ENCODE data around the gene ABCC2.
"Not testable (repeated sequence)": the region's sequence is repeated elsewhere in the genome, so short reads cannot be mapped to it uniquely, and the experiment has no call there.

ABCC2 gene

DNA sequence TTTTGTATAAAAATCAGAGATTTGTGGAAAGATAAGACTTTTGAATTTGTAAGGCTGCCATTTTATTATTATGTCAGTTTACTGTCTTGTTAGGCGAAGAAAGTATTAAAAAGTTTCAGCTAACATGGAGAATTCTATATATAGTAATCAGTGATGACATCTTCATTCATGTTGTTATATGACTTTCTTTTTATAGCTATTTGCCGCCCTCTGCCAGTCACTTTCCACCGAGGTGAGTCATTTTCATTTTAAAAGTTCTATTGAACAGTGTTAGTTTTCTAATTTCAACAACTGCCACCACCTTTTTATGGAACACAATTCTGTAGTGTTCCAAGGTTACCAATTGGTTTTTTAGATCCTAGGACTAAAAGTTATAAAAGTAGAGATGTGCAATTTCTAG, 38.6 kb upstream of the ABCC2 start:
- no peak overlapping the region for H3K4me3 ChIP-seq (ENCODE audit: low read length)
- no peak for DNase-seq (ENCODE audit: low read depth)
- TF ChIP-seq, protein P1, sequence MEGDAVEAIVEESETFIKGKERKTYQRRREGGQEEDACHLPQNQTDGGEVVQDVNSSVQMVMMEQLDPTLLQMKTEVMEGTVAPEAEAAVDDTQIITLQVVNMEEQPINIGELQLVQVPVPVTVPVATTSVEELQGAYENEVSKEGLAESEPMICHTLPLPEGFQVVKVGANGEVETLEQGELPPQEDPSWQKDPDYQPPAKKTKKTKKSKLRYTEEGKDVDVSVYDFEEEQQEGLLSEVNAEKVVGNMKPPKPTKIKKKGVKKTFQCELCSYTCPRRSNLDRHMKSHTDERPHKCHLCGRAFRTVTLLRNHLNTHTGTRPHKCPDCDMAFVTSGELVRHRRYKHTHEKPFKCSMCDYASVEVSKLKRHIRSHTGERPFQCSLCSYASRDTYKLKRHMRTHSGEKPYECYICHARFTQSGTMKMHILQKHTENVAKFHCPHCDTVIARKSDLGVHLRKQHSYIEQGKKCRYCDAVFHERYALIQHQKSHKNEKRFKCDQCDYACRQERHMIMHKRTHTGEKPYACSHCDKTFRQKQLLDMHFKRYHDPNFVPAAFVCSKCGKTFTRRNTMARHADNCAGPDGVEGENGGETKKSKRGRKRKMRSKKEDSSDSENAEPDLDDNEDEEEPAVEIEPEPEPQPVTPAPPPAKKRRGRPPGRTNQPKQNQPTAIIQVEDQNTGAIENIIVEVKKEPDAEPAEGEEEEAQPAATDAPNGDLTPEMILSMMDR (conservative IDR thresholded peaks at IDR 0.05; ENCODE audit: low read length): no peak

DNA sequence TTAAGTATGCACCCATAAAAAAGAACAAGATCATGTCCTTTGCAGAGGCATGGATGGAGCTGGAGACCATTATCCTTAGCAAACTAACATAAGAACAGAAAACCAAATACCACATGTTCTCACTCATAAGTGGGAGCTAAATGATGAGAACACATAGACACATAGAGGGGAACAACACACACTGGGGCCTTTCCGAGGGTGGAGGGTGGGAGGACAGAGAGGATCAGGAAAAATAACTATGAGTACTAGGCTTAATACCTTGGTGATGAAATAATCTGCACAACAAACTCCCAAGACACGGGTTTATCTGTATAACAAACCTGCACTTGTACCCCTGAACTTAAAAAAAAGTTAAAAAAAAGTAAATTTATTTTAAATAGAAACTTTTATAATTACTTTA, 36.3 kb upstream of the ABCC2 start:
- not testable (repeated sequence) for H3K4me3 ChIP-seq (ENCODE audit: low read length); DNase-seq (ENCODE audit: low read depth)

DNA sequence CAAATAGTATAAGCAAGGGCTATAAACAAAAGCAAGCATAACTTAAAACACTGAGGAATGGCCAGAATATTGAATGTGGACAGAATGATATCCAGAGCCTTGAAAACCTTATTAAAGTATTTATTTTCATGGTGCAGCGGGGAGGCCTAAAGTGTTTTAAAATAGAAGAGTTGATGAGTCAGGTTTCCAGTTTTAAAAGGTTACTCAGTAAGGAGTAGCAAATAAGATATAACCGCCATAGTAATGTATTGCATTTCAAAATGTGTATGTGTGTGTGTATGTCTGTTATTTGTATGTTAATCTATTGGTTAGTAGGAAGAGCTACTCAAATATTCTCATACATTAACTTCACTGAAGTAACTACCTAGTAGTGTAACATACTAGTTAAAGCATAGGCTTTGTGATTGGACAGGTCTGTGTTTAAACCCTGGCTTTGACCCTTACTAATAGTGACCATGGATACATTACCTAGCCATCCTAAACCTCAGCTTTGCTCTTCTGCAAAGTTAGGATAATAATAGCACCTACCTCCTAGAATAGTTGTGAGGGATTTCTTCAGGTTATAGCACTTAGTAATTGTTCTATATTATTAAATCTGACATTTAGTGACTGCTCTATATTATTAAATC, 33.5 kb upstream of the ABCC2 start:
- H3K4me3 ChIP-seq (ENCODE audit: low read length): no peak overlapping the region
- TF ChIP-seq, protein P1 (conservative IDR thresholded peaks at IDR 0.05; ENCODE audit: low read length): no peak
- DNase-seq (ENCODE audit: low read depth): no peak

DNA sequence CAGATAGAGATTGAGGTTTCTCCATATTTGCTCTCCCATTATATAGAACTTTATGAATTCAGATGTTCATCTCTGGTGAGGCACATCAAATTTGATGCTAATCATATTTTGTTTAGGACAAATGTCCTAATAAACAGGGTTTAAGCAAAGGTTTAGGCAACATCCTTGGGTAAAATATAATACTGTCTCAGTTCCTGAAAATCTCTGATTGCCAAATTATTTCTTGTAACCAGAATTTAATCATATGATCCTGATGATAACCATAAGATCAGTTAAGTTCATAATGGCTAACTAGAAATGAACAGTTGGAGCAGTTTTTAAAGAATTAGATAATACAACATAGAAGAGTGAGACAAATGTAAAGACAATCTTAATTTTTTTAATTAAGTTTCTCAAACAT, 31.8 kb upstream of the ABCC2 start:
- no peak for DNase-seq (ENCODE audit: low read depth)
- TF ChIP-seq, protein P1 (conservative IDR thresholded peaks at IDR 0.05; ENCODE audit: low read length): no peak
- no peak overlapping the region for H3K4me3 ChIP-seq (ENCODE audit: low read length)

DNA sequence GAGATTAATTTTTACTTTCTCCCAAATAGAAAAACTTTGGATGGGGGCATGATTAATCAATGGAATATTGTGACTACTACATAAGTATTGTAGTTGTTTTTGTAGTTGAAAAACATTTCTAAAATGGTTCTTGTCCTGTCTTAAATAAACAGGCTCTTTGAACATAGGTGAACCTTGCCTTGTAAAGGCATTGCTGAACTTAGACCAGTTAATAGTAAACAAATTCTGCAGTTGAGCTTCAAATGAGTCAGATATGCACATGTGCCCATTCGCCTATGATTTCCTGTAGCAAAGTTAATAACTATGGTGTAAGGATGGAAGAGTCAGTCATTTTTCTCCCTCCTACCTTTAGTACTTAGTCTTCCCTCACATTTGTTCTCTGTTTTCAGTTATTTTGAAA, 27.8 kb upstream of the ABCC2 start:
- no peak overlapping the region for H3K4me3 ChIP-seq (ENCODE audit: low read length)
- DNase-seq (ENCODE audit: low read depth): no peak
- TF ChIP-seq, protein P1 (conservative IDR thresholded peaks at IDR 0.05; ENCODE audit: low read length): no peak

DNA sequence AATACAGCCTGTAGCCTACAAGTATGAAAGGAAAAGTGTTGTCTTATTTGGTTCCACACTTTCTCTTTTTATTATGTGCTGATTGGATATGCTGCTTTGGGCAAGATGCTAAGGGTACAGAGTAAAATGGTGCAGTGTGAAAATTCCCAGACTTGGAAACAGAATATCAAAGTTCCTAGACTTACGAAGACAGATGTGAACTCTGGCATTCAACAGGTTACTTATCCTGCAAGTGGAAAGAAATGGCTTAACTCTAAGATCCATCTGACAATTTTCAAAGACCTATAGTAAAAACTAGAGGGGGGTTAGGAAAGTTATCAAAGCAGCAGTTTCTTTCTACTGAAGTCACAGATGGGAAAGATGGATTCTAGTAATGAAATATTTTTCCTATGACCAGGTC, 26.3 kb upstream of the ABCC2 start:
- no peak overlapping the region for H3K4me3 ChIP-seq (ENCODE audit: low read length)
- no peak for DNase-seq (ENCODE audit: low read depth)
- TF ChIP-seq, protein P1 (conservative IDR thresholded peaks at IDR 0.05; ENCODE audit: low read length): no peak

DNA sequence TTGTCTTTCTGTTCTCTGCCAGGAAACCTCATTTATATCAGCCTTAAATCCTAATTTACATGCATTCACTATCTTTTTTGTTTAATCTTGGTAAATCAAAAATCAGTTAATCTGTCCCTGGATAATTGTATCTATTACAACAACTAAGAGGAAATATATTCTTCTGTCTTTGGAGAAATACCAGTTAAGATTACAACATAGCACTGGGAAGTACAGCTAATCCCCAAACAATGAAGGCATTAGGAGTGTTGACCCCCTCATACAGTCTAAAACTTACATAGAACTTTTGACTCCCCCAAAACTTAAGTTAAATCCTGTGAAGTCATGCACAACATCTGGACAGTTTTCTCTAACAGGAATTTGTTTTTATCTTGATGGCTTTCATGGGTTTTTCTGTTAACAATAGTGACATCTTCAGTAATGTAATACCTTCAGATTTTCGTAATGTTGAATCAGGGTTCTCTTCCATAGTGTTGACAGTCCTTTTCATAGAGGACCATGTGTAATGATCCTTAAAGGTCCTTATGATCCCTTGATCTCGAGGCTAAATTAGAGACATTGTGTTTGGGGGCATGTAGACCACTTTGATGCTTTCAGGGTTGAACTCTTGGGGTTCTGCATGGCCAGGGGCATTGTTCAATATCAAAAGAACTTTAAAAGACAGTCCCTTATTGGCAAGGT, 24.1 kb upstream of the ABCC2 start:
- H3K4me3 ChIP-seq (ENCODE audit: low read length): no peak overlapping the region
- DNase-seq (ENCODE audit: low read depth): peak; percentile 57
- TF ChIP-seq, protein P1 (conservative IDR thresholded peaks at IDR 0.05; ENCODE audit: low read length): no peak

All from AG10803 (cell line).